HL-60 (cell line): ENCODE measurements around the gene THG1L.

ENCODE experiments used
- DNase-seq, 2 experiments: peaks; one replicate each; pipeline ENCODE4 v3.0.0-alpha.2; 2010 to 2020; ENCODE audit warnings: low read depth in 1 of 2, low spot score in 1 of 2
- H3K27ac ChIP-seq: fragments of 250-450 bp; sonication (Bioruptor Pico); replicated peaks from 2 replicates; pipeline ENCODE4 v1.5.1; 2020; ENCODE audit warnings: mild to moderate bottlenecking, moderate library complexity
- H3K27me3 ChIP-seq: fragments of 250-450 bp; sonication (Bioruptor Pico); 2 replicates; pipeline ENCODE4 v1.5.1; 2021; ENCODE audit warnings: mild to moderate bottlenecking, moderate library complexity; ENCODE audit not compliant: insufficient read depth, poor library complexity, severe bottlenecking
- H3K4me3 ChIP-seq: replicated peaks from 2 replicates; pipeline ENCODE4 v1.5.1; 2011; ENCODE audit warnings: mild to moderate bottlenecking, control low read depth, low read length; ENCODE audit not compliant: insufficient read depth
- CTCF ChIP-seq: IDR thresholded peaks from one replicate; pipeline ENCODE4 v1.5.1; 2011; ENCODE audit warnings: low read length, control low read depth, inconsistent platforms; ENCODE audit not compliant: insufficient read depth
- GABPA ChIP-seq: IDR thresholded peaks from 2 replicates; pipeline ENCODE4 v1.6.1; 2012; ENCODE audit warnings: low read depth
- POLR2AphosphoS5 ChIP-seq: IDR thresholded peaks from 2 replicates; pipeline ENCODE4 v1.6.1; 2012; ENCODE audit warnings: low read depth
- REST ChIP-seq: IDR thresholded peaks from 2 replicates; pipeline ENCODE4 v1.6.1; 2012; ENCODE audit warnings: low read depth; ENCODE audit not compliant: insufficient replicate concordance
- SPI1 ChIP-seq: IDR thresholded peaks from 2 replicates; pipeline ENCODE4 v1.6.1; 2012; ENCODE audit warnings: low read depth, mild to moderate bottlenecking, borderline replicate concordance

Gene THG1L

GRCh38 chr5:157766442-157766841 is 35.2 kb downstream of the THG1L start:
- DNase-seq: no peak
- H3K4me3 ChIP-seq: no peak overlapping the region
- H3K27me3 ChIP-seq: no peaks in the 10 kb centered on the region
- TF ChIP-seq CTCF (no peak), SPI1 (no peak), POLR2AphosphoS5 (no peak), GABPA (no peak), REST (no peak)
- no peak overlapping the region for H3K27ac ChIP-seq

- H3K27me3 ChIP-seq: no peaks in the 10 kb centered on the region
- DNase-seq: no peak
- no peak overlapping the region for H3K4me3 ChIP-seq
- no peak overlapping the region for H3K27ac ChIP-seq
- TF ChIP-seq REST (no peak), POLR2AphosphoS5 (no peak), GABPA (no peak), CTCF (no peak), SPI1 (no peak)
These were observed 35.7 kb downstream of the THG1L start for GRCh38 chr5:157766902-157767301.

- Histone ChIP-seq H3K27ac (no peak overlapping the region), H3K4me3 (no peak overlapping the region), H3K27me3 (no peaks in the 10 kb centered on the region)
- DNase-seq: no peak
- TF ChIP-seq SPI1 (no peak), GABPA (no peak), CTCF (no peak), REST (no peak), POLR2AphosphoS5 (no peak)
These were observed 36.5 kb downstream of the THG1L start for GRCh38 chr5:157767689-157768088.
